Measurements from ENCODE around the gene SFI1.

GRCh38 chr22:31627223-31627731 is 130.9 kb downstream of the SFI1 start:
- no peak for TF ChIP-seq CTCF (IDR thresholded peaks at IDR 0.05)
- no peak for TF ChIP-seq POLR2A (IDR thresholded peaks at IDR 0.05)

Measured in transverse colon (tissue), 3 donors.